CD4-positive, CD25-positive, alpha-beta regulatory T cell (primary cell): Measurements from ENCODE around the gene TMEM132A. TPM values are rescaled to one million over a fixed set of nuclear protein-coding genes. Genes with fewer than 3 reads are reported as not detected.

Source experiments
- ATAC-seq, 2 donors: fragments of 150-1000 bp; cut with Tn5 transposase; one replicate each; pipeline ENCODE4 v1.10.0; 2021; ENCODE audit warnings: low read depth in 2 of 2, moderate number of reproducible peaks in 2 of 2, moderate library complexity in 1 of 2
- DNase-seq, 3 donors: peaks; one replicate each; pipeline versions ENCODE4 v3.0.0 to v3.0.0-alpha.2; 2012 to 2022; ENCODE audit warnings: mixed read lengths in 1 of 3
- H3K27ac ChIP-seq: one replicate; pipeline ENCODE4 v1.7.0; 2013; ENCODE audit warnings: mild to moderate bottlenecking, low read length; ENCODE audit not compliant: insufficient read depth, poor library complexity, severe bottlenecking
- H3K27me3 ChIP-seq: one replicate; pipeline ENCODE4 v1.7.0; 2013; ENCODE audit warnings: low read length; ENCODE audit not compliant: control insufficient read depth, insufficient read depth
- H3K36me3 ChIP-seq: one replicate; pipeline ENCODE4 v1.7.0; 2013; ENCODE audit warnings: mild to moderate bottlenecking, low read length, moderate library complexity; ENCODE audit not compliant: control insufficient read depth, insufficient read depth
- H3K4me1 ChIP-seq: 2 replicates; pipeline ENCODE4 v1.7.0; 2013; ENCODE audit warnings: mild to moderate bottlenecking, low read length; ENCODE audit not compliant: insufficient read depth, control insufficient read depth, poor library complexity, severe bottlenecking
- H3K4me3 ChIP-seq: one replicate; pipeline ENCODE4 v1.7.0; 2013; ENCODE audit warnings: low read depth, mild to moderate bottlenecking, low read length, moderate library complexity
- H3K9me3 ChIP-seq, 2 experiments: 1 replicate in 1 of 2; 2 replicates in 1 of 2; pipeline ENCODE4 v1.7.0; 2013; ENCODE audit warnings: low read length in 2 of 2, mild to moderate bottlenecking in 1 of 2, moderate library complexity in 1 of 2; ENCODE audit not compliant: control insufficient read depth in 2 of 2
- H3K27ac Mint-ChIP-seq, 3 donors: one replicate each; pipeline ENCODE4 v1.8.0; 2020 to 2022; ENCODE audit warnings: mild to moderate bottlenecking in 3 of 3, mixed read lengths in 3 of 3, moderate library complexity in 2 of 3
- H3K27me3 Mint-ChIP-seq: one replicate; pipeline ENCODE4 v1.8.0; 2022; ENCODE audit warnings: mild to moderate bottlenecking, mixed read lengths
- H3K36me3 Mint-ChIP-seq: one replicate; pipeline ENCODE4 v1.8.0; 2020; ENCODE audit warnings: mixed read lengths
- H3K4me1 Mint-ChIP-seq, 4 donors: one replicate each; pipeline ENCODE4 v1.8.0; 2020 to 2022; ENCODE audit warnings: mixed read lengths in 4 of 4, mild to moderate bottlenecking in 1 of 4
- H3K4me3 Mint-ChIP-seq, 4 donors: one replicate each; pipeline ENCODE4 v1.8.0; 2020 to 2022; ENCODE audit warnings: mild to moderate bottlenecking in 4 of 4, mixed read lengths in 4 of 4, moderate library complexity in 3 of 4
- H3K9me3 Mint-ChIP-seq, 7 donors: one replicate each; pipeline ENCODE4 v1.8.0; 2020 to 2022; ENCODE audit warnings: mixed read lengths in 7 of 7, mild to moderate bottlenecking in 3 of 7, moderate library complexity in 2 of 7
- polyA plus RNA-seq, 4 donors: library from polyadenylated mRNA; unstranded; fragments of 300-500 nt; fragmentation: Illumina TruSeq; gene quantifications; one replicate each; pipeline ENCODE4 v1.2.3, GENCODE V29; 2021
- total RNA-seq: library from RNA; stranded (reverse); gene quantifications from one replicate; pipeline ENCODE4 v1.2.3, GENCODE V29; 2022

TMEM132A gene
- total and polyA plus RNA-seq, 5 donors from 2014 or later, result not detected

- ATAC-seq (no peak), DNase-seq (no peak)
- H3K4me1 Mint-ChIP-seq, result peaks cover 0 to 9% (median 4%) of the 10 kb centered on the region in 4 donors
- no peak overlapping the region for H3K4me3 ChIP-seq
- peaks cover 28% of the 10 kb centered on the region for H3K27me3 Mint-ChIP-seq
- no peak overlapping the region for H3K27ac ChIP-seq
- H3K4me3 Mint-ChIP-seq, result no peak overlapping the region
- H3K9me3 ChIP-seq, result no peaks in the 10 kb centered on the region
- no peaks in the 10 kb centered on the region for H3K36me3 ChIP-seq
- H3K9me3 Mint-ChIP-seq, result no peaks in the 10 kb centered on the region
- H3K27me3 ChIP-seq, result peaks cover 8% of the 10 kb centered on the region
- peaks cover 3% of the 10 kb centered on the region for H3K36me3 Mint-ChIP-seq
- peak overlapping the region in 1 of 3 donors; percentile 78 for H3K27ac Mint-ChIP-seq
- peaks cover 9% of the 10 kb centered on the region for H3K4me1 ChIP-seq
Measured at GRCh38 chr11:60929764-60930163, 5.5 kb downstream of the TMEM132A start.

DNA sequence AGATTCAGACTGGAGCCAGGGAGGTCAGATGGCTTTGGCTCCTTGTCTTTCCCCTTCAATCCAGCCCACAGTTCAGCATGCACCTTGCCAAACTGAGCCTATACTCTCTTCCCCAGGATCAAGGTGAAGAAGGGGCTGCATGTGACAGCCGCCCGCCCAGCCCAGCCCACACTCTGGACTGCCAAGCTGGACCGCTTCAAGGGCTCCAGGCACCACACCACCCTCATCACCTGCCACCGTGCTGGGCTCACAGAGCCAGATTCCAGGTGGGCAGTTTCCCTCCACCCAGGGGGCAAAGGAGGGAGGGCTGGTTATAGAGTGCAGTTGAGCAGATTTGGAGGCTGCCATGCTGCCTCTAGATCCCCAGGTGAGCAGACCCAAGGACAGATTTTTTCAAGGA lies 6.1 kb downstream of the TMEM132A start:
- H3K36me3 Mint-ChIP-seq, result peaks cover 3% of the 10 kb centered on the region
- peaks cover 0 to 2% (median 0%) of the 10 kb centered on the region in 7 donors for H3K9me3 Mint-ChIP-seq
- no peaks in the 10 kb centered on the region for H3K36me3 ChIP-seq
- peaks cover 3% of the 10 kb centered on the region for H3K4me1 ChIP-seq
- no peaks in the 10 kb centered on the region for H3K9me3 ChIP-seq
- H3K27me3 ChIP-seq, result peaks cover 8% of the 10 kb centered on the region
- no peak overlapping the region for H3K27ac Mint-ChIP-seq
- ATAC-seq, result no peak
- no peak overlapping the region for H3K4me3 ChIP-seq
- peaks cover 0 to 4% (median under 1%) of the 10 kb centered on the region in 4 donors for H3K4me1 Mint-ChIP-seq
- H3K27ac ChIP-seq, result no peak overlapping the region
- no peak overlapping the region for H3K4me3 Mint-ChIP-seq
- peaks cover 24% of the 10 kb centered on the region for H3K27me3 Mint-ChIP-seq
- no peak for DNase-seq

- Histone ChIP-seq H3K4me3 (no peak overlapping the region), H3K27me3 (peaks cover 3% of the 10 kb centered on the region), H3K9me3 (no peaks in the 10 kb centered on the region), H3K36me3 (no peaks in the 10 kb centered on the region), H3K4me1 (no peaks in the 10 kb centered on the region), H3K27ac (no peak overlapping the region)
- Mint-ChIP-seq H3K9me3 (peaks cover 0 to 2% (median 0%) of the 10 kb centered on the region in 7 donors), H3K27me3 (peaks cover 8% of the 10 kb centered on the region), H3K4me1 (no peaks in the 10 kb centered on the region), H3K36me3 (no peaks in the 10 kb centered on the region), H3K27ac (no peak overlapping the region), H3K4me3 (no peak overlapping the region)
- ATAC-seq, result peak in 1 of 2 donors; percentile 12
- DNase-seq, result no peak
Measured at GRCh38 chr11:60931917-60932316, 7.7 kb downstream of the TMEM132A start.

DNA sequence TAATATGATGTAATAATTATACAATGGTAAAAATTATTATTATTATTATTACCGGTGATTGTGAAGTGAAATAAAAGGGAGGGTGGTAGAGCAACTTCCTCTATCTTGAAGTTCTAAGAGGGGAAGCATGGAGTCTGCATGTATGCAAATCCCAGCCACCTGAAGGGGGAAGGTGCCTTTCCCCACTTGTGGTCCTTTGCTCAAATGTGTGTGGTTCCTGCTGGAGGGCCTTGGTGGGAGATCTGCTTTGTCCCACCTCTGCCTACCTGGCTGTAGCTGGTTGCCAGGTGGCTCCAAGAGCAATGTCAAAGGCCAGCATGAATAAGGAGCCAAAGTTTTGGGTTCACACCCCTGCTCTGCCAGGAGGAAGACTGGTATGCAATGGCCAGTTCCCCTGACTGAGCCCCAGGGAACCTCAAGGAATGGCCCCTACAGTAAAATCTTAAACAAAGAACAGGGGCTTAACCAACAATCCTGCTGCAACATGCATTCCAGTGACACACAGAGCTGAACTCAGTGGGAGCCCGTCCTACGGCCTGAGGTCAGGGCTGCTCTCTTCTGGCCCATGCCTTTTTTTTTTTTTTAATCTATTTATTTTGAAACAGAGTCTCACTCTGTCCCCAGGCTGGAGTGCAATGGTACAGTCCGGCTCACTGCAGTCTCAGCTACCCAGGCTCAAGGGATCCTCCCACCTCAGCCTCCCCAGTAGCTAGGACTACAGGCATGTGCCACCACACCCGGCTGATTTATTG lies 8.5 kb downstream of the TMEM132A start:
- peaks cover 0 to 2% (median 0%) of the 10 kb centered on the region in 7 donors for H3K9me3 Mint-ChIP-seq
- Histone ChIP-seq H3K27ac (no peak overlapping the region), H3K4me3 (no peak overlapping the region), H3K27me3 (peaks cover 3% of the 10 kb centered on the region), H3K36me3 (no peaks in the 10 kb centered on the region), H3K9me3 (no peaks in the 10 kb centered on the region), H3K4me1 (no peaks in the 10 kb centered on the region)
- peaks cover 4% of the 10 kb centered on the region for H3K27me3 Mint-ChIP-seq
- H3K4me1 Mint-ChIP-seq, result no peaks in the 10 kb centered on the region
- H3K36me3 Mint-ChIP-seq, result no peaks in the 10 kb centered on the region
- H3K27ac Mint-ChIP-seq, result peak overlapping the region in 1 of 3 donors; percentile 77
- no peak overlapping the region for H3K4me3 Mint-ChIP-seq
- peak in 1 of 2 donors; percentile 35 for ATAC-seq
- DNase-seq, result no peak

DNA sequence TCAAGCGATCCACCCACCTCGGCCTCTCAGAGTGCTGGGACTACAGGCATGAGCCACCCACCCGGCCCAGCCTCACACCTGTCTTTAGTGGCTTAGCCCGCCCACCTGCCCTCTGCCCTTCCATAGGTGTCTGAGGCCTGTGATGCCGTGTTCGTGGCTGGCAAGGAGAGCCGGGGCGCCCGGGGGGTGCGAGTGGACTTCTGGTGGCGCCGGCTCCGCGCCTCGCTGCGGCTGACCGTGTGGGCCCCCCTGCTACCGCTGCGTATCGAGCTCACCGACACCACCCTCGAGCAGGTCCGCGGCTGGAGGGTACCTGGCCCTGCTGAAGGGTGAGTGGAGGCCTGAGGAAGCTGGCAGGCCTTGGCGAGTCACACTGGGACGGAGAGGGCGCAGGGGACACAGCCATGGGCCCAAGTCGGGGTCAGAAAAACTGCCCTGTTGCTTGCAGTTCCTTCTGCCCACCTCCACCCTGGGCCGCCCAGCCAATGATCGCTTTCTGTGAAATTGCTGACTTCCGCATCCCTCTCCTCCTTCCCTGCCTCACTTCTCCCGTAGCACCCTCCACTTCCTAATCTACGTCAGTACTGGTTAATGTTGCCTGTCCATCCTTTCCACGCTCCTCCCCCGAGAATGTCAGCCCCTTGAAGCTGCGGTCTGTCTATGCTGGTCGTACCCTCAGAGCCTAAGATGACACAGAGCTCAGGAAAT lies 9.3 kb downstream of the TMEM132A start:
- peaks cover 3% of the 10 kb centered on the region for H3K27me3 ChIP-seq
- peaks cover 4% of the 10 kb centered on the region for H3K27me3 Mint-ChIP-seq
- no peak overlapping the region for H3K4me3 ChIP-seq
- H3K27ac ChIP-seq, result no peak overlapping the region
- H3K4me1 ChIP-seq, result no peaks in the 10 kb centered on the region
- no peaks in the 10 kb centered on the region for H3K9me3 ChIP-seq
- H3K36me3 ChIP-seq, result no peaks in the 10 kb centered on the region
- no peaks in the 10 kb centered on the region for H3K36me3 Mint-ChIP-seq
- DNase-seq, result no peak
- no peak overlapping the region for H3K27ac Mint-ChIP-seq
- H3K4me3 Mint-ChIP-seq, result no peak overlapping the region
- H3K9me3 Mint-ChIP-seq, result peaks cover 0 to 2% (median 0%) of the 10 kb centered on the region in 7 donors
- H3K4me1 Mint-ChIP-seq, result no peaks in the 10 kb centered on the region
- no peak for ATAC-seq

DNA sequence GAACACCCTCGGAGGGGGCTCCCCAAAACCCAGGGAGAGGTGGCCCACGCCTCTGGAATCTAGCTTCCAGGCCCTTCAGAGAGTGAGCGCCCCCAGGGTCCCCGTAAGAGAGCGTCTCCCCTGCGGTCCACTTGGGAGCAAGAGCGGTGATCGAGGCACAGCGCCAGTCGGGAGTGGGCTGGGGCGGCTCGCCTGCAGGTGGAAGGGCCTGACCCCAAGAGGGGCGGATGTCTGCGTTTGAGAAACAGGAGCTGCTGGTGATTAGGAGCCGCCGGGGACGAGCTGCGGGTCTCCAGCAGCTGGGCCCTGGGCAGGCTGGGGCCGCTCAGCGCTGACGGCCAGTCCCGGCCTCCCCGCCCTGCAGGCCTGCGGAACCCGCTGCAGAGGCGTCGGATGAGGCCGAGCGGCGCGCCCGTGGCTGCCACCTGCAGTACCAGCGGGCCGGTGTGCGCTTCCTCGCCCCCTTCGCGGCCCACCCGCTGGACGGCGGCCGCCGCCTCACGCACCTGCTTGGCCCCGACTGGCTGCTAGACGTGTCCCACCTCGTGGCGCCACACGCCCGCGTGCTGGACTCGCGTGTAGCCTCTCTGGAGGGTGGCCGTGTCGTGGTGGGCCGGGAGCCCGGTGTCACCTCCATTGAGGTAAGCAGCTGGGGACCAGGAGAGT lies 10.0 kb downstream of the TMEM132A start:
- no peak overlapping the region for H3K4me3 ChIP-seq
- DNase-seq (no peak), ATAC-seq (no peak)
- H3K27me3 ChIP-seq, result peaks cover 3% of the 10 kb centered on the region
- Mint-ChIP-seq H3K27ac (no peak overlapping the region), H3K4me3 (no peak overlapping the region), H3K27me3 (peaks cover 4% of the 10 kb centered on the region), H3K4me1 (no peaks in the 10 kb centered on the region), H3K36me3 (no peaks in the 10 kb centered on the region), H3K9me3 (peaks cover 0 to 2% (median 0%) of the 10 kb centered on the region in 7 donors)
- no peak overlapping the region for H3K27ac ChIP-seq
- H3K9me3 ChIP-seq, result no peaks in the 10 kb centered on the region
- no peaks in the 10 kb centered on the region for H3K36me3 ChIP-seq
- no peaks in the 10 kb centered on the region for H3K4me1 ChIP-seq

DNA sequence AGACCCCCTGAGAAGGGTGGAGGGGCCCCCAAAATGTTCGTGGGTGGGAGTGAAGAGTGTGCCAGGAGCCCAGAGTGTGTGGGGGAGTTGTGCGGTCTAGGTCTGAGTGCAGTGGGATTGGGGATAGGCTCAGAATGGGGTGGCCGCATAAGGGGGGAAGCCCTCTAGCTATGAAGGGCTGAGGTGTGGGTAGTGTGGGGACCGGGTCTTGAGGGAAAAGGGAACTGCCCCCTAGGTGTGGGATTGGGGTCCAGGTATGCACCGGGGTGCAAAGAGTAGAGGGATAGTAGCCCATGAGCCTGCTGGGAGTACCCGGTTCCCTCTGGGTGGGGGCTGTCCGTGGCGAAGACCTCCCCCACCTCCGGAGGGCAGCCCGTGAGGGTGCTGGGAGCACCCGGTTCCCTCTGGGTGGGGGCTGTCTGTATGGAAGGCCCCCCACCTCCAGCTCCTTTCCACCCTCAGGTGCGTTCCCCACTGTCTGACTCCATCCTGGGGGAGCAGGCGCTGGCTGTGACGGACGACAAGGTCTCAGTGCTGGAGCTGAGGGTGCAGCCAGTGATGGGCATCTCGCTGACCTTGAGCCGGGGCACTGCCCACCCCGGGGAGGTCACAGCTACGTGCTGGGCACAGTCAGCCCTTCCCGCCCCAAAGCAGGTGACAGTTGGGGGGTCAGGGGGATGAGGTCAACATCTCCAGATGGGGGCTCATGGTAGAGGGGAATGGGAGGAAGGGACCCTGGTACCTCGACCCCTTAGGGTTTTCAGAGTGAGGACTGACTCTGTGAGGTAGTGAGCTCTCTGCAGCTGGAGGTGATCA lies 10.7 kb downstream of the TMEM132A start:
- Histone ChIP-seq H3K27ac (no peak overlapping the region), H3K36me3 (no peaks in the 10 kb centered on the region), H3K4me3 (no peak overlapping the region), H3K4me1 (no peaks in the 10 kb centered on the region), H3K9me3 (no peaks in the 10 kb centered on the region), H3K27me3 (no peaks in the 10 kb centered on the region)
- H3K4me1 Mint-ChIP-seq, result no peaks in the 10 kb centered on the region
- H3K27ac Mint-ChIP-seq, result peak overlapping the region in 1 of 3 donors; percentile 60
- no peaks in the 10 kb centered on the region for H3K36me3 Mint-ChIP-seq
- H3K4me3 Mint-ChIP-seq, result no peak overlapping the region
- DNase-seq (no peak), ATAC-seq (no peak)
- H3K27me3 Mint-ChIP-seq, result peaks cover 4% of the 10 kb centered on the region
- H3K9me3 Mint-ChIP-seq, result peaks cover 0 to 2% (median 0%) of the 10 kb centered on the region in 7 donors
